ENCODE data around the gene DNAJA2. TPM values are rescaled to one million over a fixed set of nuclear protein-coding genes. Genes with fewer than 3 reads are reported as not detected.
A peak's percentile ranks its signal among the peaks of the same experiment; 100 is the strongest.

Gene DNAJA2
- total RNA-seq, 2 donors from 2014 or later: 24.4 to 30.0 TPM

- H3K9me3 ChIP-seq: no peaks in the 10 kb centered on the region
- DNase-seq: no peak
- intact Hi-C loops (cut with DNase I): no loop called here
- no peaks in the 10 kb centered on the region for H3K27me3 ChIP-seq
- TF ChIP-seq POLR2A (IDR thresholded peaks at IDR 0.05): no peak
- H3K27ac ChIP-seq: no peak overlapping the region
- no peaks in the 10 kb centered on the region for H3K4me1 ChIP-seq
- no peak for ATAC-seq
- no peaks in the 10 kb centered on the region for H3K36me3 ChIP-seq (replicated peaks in 1 of 2; ENCODE audit: insufficient read depth in 1 of 2, low read depth in 2 of 2)
- no peak overlapping the region for H3K4me3 ChIP-seq
These were observed 35.9 kb downstream of the DNAJA2 start for GRCh38 chr16:46937536-46937935.

GRCh38 chr16:46932802-46933201 is 40.7 kb downstream of the DNAJA2 start:
- Histone ChIP-seq H3K36me3 (replicated peaks in 1 of 2; ENCODE audit: insufficient read depth in 1 of 2, low read depth in 2 of 2) (peaks cover 1 to 7% of the 10 kb centered on the region in 2 donors), H3K4me3 (no peak overlapping the region), H3K27me3 (no peaks in the 10 kb centered on the region), H3K27ac (no peak overlapping the region), H3K4me1 (no peaks in the 10 kb centered on the region), H3K9me3 (no peaks in the 10 kb centered on the region)
- TF ChIP-seq POLR2A (IDR thresholded peaks at IDR 0.05): peak in 1 of 3 donors; percentile 5
- TF ChIP-seq, protein P1, sequence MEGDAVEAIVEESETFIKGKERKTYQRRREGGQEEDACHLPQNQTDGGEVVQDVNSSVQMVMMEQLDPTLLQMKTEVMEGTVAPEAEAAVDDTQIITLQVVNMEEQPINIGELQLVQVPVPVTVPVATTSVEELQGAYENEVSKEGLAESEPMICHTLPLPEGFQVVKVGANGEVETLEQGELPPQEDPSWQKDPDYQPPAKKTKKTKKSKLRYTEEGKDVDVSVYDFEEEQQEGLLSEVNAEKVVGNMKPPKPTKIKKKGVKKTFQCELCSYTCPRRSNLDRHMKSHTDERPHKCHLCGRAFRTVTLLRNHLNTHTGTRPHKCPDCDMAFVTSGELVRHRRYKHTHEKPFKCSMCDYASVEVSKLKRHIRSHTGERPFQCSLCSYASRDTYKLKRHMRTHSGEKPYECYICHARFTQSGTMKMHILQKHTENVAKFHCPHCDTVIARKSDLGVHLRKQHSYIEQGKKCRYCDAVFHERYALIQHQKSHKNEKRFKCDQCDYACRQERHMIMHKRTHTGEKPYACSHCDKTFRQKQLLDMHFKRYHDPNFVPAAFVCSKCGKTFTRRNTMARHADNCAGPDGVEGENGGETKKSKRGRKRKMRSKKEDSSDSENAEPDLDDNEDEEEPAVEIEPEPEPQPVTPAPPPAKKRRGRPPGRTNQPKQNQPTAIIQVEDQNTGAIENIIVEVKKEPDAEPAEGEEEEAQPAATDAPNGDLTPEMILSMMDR (IDR thresholded peaks at IDR 0.05): no peak
- ATAC-seq: peak; percentile 39
- DNase-seq: peak in 2 of 4 donors; percentile 27 to 45
- WGBS, 2 donors: 50 to 58% methylated on average over 7 of the region's 7 CpGs
- intact Hi-C loops (cut with DNase I): no loop called here

- Histone ChIP-seq H3K4me3 (no peak overlapping the region), H3K27ac (no peak overlapping the region), H3K4me1 (no peaks in the 10 kb centered on the region), H3K36me3 (replicated peaks in 1 of 2; ENCODE audit: insufficient read depth in 1 of 2, low read depth in 2 of 2) (peaks cover 9 to 15% of the 10 kb centered on the region in 2 donors), H3K9me3 (no peaks in the 10 kb centered on the region), H3K27me3 (no peaks in the 10 kb centered on the region)
- WGBS, 2 donors: 75 to 78% methylated on average over 6 to 8 of the region's 8 CpGs
- no peak for TF ChIP-seq POLR2A (IDR thresholded peaks at IDR 0.05)
- TF ChIP-seq, protein P1 (IDR thresholded peaks at IDR 0.05): no peak
- DNase-seq (no peak), ATAC-seq (no peak)
- intact Hi-C loops (cut with DNase I): no loop called here
These were observed 42.6 kb downstream of the DNAJA2 start for GRCh38 chr16:46930861-46931260.

GRCh38 chr16:46929378-46930332 is 43.8 kb downstream of the DNAJA2 start:
- Histone ChIP-seq H3K36me3 (replicated peaks in 1 of 2; ENCODE audit: insufficient read depth in 1 of 2, low read depth in 2 of 2) (peaks cover 9 to 15% of the 10 kb centered on the region in 2 donors), H3K4me3 (no peak overlapping the region), H3K4me1 (no peaks in the 10 kb centered on the region), H3K9me3 (no peaks in the 10 kb centered on the region), H3K27me3 (no peaks in the 10 kb centered on the region), H3K27ac (no peak overlapping the region)
- ATAC-seq (peak; percentile 71), DNase-seq (peak; percentile 67 to 77 (median 73))
- WGBS, 2 donors: 48 to 61% methylated on average over 19 to 43 of the region's 43 CpGs
- no peak for TF ChIP-seq POLR2A (IDR thresholded peaks at IDR 0.05)
- TF ChIP-seq, protein P1 (IDR thresholded peaks at IDR 0.05): peak; percentile 48 to 84 (median 78)
- intact Hi-C loops (cut with DNase I): no loop called here

DNA sequence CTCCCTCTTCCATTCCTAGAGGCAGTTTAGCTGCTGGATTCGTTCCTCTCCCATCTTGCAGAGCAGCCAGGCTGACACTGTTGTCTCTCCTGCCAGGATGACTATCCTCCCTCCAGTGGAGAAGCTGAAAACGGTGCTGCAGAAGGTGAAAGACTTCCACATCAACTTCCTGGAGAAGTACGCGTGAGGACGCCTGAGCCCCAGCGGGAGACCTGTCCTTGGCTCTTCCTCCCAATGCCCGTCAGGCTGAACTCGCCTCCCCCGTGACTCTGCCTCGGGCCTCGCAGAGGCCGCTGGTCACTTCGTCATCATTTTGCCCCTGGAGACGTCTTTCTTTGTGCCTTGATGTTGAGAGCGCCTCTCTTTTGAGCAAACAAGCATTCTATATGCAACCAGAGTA is 44.7 kb downstream of the DNAJA2 start:
- DNase-seq (peak in 1 of 4 donors; percentile 12), ATAC-seq (no peak)
- Histone ChIP-seq H3K27me3 (no peaks in the 10 kb centered on the region), H3K9me3 (no peaks in the 10 kb centered on the region), H3K4me3 (no peak overlapping the region), H3K4me1 (no peaks in the 10 kb centered on the region), H3K27ac (no peak overlapping the region), H3K36me3 (replicated peaks in 1 of 2; ENCODE audit: insufficient read depth in 1 of 2, low read depth in 2 of 2) (peaks cover 15 to 23% of the 10 kb centered on the region in 2 donors)
- no peak for TF ChIP-seq POLR2A (IDR thresholded peaks at IDR 0.05)
- TF ChIP-seq, protein P1 (IDR thresholded peaks at IDR 0.05): no peak
- intact Hi-C loops (cut with DNase I): no loop called here
- WGBS, 2 donors: 76 to 83% methylated on average over 15 of the region's 15 CpGs
